Iris pigment epithelial cell (primary cell): ENCODE data around the gene SYT17.

Experiments
- DNase-seq: peaks from one replicate; pipeline ENCODE4 v3.0.0-alpha.2; 2011; ENCODE audit warnings: low read depth

The SYT17 gene

DNA sequence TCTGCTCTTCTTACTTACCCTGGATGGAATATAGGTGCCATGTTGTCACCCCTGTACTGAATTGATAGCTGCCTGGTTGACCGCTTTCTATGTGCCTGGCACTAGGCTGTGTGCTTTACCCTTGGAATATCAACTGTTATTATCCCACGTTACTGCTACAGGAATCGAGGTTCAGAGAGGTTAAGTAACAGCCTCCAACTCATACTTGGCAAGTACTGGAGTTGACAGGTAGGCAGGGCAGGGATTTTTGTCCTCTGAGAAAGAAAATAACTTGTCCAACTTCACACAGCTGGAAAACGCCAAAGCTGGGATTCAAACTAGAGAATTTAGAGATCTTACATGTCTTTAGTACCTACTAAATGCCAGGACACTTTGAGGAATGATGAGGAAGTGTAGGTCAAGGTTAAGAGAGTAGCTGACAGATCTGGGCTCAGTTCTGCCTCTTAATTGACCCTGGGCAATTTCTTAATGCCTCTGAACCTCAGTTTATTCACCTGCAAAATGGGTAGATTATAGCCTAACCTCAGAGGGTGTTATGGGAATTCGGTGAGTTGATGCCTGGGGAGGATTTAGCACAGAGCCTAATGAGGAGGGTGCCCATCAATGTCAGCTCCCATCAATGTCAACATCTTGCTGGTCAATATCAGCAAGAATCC lies 28.5 kb upstream of the SYT17 start:
- DNase-seq = no peak

DNA sequence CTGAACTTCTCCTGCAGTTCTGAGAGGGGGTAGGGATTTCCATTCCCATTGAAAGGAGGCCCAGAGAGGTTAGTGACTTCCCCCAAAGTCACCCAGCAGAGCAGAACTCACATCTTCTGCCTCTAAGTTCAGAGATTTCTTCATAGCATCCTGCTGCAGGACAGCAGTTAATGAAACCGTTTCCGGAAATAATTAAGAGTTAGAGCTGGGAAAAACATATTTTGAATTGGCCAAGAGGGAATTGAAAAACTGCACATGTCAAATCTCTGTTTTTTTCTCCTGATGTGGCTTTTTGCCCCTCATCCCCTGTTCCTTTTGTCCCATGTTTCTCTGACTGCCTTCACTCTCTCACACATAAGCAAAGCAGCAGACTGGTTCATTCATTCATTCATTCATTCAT lies 27.6 kb upstream of the SYT17 start:
- DNase-seq = no peak

DNA sequence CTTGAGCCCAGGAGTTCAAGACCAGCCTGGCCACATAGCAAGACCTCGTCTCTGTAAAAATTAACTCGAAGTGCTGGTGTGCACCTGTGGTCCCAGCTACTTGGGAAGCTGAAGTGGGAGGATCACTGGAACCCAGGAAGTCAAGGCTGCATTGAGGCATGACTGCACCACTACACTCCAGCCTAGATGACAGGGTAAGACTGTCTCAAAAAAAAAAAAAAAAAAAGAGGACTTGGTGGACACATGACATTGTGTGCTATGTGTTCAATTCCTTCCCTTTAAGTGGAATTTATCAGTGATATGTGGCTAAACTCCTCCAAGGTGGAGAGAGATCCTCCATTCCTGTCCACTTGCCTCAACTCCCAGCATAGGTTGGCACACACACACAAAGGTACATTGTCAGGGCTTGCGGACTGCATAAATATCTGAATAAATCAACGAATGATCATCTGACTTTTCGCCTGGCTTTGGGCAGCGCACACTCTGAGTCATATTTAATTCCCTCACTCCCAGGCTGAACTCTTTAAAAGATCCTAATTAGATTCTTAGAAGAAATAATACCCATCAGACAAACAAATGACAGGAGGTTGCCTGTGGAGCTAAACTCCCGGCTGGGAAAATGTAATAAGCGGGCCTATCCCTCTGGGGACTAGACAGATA lies 25.0 kb upstream of the SYT17 start:
- DNase-seq = no peak

DNA sequence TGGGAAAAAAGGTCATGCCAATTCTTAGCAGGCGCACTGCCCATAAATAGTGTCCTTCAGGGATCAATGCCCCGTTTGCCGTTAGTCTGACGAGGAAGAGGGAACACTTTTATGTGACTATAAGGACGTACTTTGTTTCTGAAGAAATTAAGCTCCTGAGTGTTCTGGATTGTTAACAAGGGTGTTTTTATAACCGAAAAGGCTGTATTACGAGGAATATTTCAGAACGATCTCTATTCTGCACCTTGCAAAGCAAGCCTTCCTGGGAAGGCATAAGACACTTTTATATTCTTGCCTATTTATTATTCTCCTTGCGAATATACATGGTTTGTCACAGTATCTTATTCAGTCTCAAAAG lies 24.5 kb upstream of the SYT17 start:
- no peak for DNase-seq

DNA sequence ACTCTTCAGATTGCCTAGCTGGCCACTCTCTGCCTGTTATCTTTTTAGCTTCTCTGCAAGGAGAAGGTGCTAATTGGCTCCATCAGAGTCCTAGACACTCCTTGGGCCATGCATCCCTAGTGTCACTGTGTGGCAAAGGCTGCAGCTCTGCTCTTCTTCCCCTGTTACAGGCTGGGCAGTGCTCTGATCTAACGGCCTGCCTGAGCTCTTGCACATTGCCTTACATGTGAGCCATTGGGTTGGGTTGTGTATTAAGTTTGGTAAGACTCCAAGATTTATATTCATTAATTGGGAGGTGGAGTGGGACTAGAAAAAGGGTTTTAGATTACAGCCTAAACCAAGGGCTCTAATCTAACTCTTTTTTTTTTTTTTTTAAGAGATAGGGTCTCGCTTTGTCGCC lies 23.0 kb upstream of the SYT17 start:
- DNase-seq = no peak

DNA sequence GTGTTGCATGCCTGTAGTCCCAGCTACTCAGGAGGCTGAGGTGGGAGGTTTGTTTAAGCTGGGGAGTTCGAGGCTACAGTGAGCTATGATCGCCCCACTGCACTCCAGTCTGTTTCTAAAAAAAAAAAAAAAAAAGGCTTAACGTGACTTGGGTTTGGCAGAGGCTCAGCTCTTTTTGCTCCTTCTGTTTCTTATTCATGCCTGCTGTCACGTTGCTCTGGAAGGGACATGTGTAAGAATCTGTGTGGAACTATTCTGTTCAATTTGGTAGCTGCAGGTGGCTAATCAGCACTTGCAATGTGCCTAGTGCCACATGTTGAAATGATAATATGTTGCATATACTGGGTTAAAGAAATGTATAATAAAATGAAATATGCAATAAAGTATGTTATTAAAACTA lies 20.9 kb upstream of the SYT17 start:
- DNase-seq = no peak

DNA sequence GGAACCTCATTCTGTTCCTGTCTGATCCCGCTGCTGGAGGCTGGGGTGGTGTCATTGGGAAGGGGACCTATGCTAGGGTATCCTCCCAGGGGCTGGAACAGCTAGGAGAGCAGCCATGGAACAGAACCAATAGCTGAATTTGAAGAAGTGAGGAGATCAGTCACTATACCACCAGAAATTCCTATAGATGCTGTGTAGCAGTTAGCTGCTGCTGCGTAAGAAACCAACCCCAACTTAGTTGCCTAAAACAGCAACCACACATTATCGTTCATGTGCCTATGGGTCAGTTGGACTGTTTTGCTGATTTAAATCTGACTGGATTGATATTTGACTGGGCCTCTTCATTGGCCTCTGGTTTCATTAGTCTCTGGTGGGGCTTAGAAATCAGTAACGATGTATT lies 20.4 kb upstream of the SYT17 start:
- no peak for DNase-seq

DNA sequence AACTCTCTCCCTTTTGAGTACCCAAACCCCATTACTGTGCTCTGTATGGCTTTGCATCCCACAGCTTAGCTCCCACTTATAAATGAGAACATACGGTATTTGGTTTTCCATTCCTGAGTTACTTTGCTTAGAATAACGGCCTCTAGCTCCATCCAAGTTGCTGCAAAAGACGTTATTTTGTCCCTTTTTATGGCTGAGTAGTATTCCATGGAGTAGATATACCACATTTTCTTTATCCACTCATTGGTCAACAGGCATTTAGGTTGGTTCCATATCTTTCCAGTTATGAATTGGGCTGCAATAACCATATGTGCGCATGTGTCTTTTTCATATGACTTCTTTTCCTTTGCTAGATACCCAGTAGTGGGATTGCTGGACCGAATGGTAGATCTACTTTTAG lies 19.9 kb upstream of the SYT17 start:
- DNase-seq = no peak

DNA sequence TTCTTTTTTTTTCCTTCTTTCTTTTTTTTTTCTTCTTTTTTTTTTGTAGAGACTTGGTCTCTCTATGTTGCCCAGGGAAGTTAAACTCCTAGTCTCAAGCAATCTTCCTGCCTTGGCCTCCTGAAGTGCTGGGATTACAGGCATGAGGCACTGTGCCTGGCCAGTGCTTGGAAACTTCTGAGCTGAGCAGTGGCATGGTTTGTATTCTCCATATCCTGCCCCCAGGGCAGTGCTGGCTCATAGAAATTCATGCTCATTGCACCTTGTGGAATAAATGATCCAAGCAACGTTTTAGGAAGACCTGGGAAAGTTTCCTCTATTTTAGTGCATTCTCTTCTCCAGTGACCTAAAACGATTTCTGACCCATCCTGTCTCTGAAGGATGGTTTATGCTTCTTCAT lies 16.7 kb upstream of the SYT17 start:
- DNase-seq = no peak

DNA sequence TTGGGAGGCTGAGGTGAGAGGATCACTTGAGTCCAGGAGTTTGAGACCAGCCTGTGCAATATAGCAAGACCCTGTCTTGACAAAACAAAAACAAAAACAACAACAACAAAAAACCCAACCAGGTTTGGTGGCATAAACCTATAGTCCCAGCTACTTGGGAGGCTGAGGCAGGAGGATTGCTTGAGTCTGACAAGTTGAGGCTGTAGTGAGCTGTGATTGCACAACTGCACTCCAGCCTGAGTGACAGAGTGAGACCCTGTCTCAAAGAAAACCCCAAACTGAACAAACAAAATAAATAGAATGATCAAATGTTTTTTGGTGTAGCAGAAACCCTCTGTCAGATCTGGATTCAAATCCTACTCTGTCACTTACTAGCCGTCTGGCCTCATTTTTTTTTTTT lies 16.0 kb upstream of the SYT17 start:
- no peak for DNase-seq

DNA sequence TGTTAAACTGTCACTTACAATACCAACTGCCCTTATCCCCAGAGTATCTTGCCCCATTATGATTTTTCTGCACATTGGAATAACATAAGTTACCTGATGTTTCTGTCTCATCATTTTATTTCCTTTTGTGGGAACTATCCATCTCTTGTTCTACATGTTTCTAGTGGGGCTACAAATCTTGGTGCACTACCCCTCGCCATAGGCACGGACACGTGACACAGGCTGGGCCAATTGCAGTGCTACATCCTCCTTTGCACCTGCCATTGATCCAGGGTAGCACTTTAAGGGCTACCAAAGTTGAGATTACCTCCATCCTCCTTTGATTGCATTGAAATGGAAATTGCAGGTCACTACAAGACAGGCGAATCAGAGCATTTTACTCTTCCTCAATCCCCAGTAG lies 14.2 kb upstream of the SYT17 start:
- DNase-seq = no peak

DNA sequence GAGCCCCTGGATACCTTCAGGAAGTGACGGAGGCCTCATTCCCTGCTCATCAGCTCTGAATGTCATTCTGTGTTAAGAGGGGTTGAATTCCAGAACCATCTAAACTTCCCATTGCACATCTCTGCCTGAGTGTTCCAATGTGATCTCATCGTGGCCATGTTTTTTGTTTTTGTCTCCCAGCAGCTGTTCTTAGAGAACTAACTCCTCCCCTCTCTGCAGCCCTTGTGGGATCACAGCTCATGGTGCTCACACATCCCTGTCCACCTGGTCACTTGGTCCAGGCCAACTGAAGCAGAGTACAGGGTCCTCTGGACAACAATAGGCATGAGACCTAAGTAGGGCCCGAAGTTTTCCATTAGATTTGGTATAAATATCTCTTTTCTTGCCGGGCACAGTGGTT lies 6.0 kb upstream of the SYT17 start:
- DNase-seq = peak; percentile 25

DNA sequence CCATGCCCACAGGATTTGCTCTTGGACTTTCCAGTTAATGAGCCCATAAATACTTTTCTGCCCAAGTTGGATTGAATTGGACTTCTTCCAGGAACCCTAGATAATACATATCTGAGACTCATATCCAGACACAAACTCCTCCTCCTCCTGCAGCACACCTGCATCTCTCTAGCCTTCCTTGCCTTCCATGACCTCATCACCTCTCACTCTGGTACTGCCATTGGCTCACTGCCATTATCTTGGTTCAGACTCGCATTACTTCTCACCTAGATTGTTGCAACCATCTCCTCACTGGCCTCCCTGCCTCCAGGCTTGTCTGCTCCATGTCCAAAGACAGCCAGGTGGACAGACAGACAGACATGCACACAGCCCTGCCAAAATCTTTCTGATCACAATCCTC lies 4.8 kb upstream of the SYT17 start:
- DNase-seq = no peak

DNA sequence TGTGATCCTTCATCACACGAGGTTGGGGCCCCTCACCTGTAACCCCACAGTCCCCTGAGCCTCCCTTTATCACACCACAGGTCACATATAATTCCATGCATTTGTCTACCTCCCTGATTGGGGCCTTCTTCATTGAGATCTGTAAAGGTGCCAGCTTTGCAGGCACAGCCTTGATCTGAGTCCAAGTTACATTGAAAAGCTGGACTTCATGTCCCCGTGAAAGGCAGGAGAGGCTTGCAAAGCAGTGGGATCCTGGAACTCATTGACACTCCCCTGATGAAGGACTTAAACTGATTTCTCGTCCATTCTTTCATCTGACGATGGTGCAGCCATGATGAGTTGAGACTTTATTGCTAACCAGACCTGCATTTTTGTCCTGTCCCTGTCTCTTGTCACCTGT lies 3.8 kb upstream of the SYT17 start:
- no peak for DNase-seq

DNA sequence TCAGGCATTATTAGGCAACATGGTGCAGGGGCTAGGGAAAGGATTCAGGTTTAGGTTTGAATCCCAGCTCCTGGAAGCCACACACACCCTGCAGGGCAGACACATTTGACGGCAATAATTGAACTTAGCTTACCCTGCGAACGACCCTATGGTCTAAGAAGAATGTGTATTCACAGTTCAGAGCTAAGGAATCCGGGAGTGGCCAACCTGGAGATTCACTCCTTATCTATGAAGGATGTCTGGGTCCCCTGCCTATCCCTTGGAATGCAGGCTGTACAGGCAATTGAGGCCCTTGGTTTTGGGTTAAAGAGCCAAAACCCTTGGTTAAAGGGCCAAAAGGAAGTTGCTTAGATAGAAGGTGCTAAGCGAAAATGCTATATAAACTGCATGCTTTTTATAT lies 2.9 kb upstream of the SYT17 start:
- DNase-seq = peak; percentile 35

DNA sequence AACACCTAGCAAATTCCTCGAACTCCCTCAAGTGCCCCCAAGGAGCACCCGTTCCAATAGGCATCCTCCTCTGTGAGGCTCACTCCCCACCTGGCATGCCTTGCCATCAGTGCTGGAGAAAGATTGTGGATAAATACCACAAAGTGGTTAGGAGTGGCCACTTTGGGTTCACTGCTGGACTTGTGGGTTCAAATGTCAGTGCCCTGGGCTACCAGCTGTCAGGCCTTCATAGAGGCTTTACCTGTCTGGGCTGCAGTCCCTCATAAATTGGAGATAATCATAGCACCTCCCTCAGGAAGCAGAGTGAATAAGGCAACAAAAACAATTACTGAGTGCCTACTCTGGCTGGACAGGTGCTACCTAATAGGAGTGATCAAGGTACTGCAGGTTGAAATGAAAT lies 1.5 kb upstream of the SYT17 start:
- DNase-seq = no peak

DNA sequence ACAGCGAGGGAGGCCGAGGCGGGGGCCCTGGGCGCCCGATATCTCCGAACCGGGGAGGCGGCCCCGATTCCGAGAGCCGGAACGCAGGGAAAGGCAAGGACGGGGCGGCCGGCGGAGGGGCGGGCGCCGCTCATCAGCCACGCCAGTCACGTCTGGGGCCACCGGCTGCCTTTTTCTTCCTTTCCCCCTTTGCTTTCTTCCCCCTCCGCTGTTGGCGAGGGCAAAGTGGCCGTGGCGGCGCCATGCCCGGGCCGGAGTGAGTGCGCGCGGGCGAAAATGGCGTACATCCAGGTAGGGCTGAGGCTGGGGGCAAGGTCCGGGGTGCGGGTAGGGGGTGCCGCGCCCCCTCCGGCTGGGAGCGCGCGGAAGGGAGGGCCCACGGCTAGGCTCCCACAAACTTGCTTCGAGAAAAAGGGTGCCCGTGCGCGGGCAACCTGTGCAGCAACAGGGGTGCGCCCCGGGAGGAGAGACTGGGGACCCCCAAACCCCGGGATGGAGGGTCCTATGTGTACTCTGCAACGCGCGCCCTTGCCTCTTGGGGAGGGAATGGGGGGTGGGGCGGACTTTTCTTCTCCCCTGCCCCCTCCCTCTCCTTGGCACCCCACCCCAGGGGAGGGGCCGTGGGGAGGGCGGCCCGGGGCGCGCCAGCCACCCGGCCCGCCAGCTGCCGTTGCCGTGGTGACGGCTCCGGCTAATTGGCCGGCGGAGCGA lies 486 bp downstream of the SYT17 start:
- no peak for DNase-seq

DNA sequence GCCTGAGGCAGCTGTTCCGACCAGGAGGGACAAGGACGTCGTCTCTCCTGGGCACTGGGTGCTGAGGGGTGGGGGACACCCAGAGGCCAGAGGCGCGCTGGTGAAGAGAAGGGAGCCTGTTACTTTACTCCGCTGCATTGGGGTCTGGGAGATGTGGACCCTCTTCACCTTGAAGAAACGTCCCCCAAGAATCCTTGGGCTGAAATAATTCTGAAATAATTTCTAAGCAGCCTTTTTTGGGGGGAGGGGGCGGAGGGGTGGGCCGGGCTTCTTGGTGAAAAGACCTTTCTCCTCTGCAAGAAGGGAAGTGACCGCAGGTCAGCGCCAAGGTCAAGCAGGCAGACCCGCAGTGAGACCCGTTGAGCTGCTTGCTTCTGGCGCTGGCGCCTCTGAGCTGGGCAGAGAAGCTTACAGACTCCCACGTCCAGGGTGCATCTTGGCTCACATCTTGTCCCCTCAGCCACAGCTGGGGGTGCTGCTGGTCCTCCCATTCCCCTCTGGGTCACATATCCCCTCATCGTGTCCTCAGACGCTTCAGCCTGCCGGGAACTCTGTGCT lies 1.1 kb downstream of the SYT17 start:
- DNase-seq = no peak

DNA sequence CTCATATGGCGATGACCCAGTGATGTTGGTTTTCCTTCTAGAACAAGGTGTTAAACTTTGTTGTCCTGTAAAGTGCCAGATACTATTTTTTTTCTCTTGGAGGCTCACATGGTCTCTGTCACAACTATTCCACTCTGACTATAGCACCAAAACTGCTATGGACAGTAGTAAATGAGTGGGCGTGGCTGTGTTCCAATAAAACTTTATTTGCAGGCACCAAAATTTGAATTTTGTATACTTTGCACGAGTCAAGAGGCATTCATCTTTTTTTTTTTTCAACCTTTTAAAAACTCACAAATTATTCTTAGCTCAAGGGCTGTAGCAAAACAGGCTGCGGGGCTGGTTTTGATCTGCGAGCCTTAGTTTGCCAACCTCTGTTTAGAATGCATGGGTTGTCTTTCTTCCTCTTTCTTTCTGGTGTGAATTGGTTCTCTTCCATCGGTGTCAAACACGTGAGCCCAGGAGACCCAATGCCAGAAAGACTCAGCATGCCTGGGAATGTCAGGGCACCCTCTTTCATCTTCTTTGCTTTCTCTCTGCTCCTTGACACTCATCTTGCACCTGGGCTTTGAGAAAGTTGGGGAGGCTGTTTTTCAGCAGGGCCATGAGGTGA lies 2.1 kb downstream of the SYT17 start:
- DNase-seq = no peak

DNA sequence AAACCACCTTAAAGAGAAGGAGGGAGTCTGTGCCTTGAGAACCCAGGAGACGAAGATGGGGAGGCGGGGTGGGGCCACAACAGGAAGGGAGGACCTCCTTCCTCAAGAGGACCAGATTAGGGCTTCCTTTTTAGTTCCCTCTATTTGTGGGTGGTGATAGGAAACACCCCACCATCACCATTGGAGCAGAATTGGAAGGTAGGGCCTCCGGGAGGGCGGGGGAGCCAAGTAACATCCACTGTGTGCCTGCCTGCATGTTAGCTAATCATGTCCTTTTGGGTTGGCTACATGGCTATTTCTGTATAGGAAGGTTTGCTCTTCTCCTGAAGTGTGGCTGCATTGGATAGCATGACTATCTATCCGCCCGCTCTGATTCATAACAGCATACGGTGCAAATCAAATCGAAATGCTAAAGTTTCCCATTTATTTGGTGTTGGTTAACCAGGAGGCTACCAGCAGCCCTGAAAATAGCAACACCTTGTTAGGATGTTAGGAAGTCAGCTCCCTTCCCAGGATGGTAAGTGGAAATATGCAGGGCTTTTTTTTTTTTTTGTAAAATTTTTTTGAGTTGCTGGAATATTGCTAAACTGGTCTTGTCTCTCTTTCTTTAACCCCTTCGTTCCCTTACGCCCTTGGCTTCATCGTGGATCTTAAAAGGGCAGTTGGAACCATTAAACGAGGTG lies 4.2 kb downstream of the SYT17 start:
- no peak for DNase-seq

DNA sequence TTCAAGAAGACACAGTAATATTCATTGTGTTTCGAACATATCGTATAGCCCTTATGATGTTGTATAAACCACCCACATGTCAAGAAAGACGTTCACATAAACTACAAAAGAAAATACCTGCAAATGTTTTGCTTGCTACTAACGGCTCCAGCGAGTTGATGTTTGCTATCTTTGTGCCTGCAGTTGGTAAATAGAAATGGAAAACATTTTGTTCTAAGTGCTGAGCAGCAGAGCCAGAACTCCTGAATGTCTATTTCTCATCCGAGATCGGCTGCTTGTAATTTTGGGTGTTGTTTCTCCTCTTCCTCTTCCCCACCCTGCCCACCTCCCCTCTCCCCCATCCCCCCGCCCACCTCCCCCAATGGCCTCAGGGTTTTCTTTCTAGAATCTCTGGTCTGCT lies 5.0 kb downstream of the SYT17 start:
- DNase-seq = no peak

DNA sequence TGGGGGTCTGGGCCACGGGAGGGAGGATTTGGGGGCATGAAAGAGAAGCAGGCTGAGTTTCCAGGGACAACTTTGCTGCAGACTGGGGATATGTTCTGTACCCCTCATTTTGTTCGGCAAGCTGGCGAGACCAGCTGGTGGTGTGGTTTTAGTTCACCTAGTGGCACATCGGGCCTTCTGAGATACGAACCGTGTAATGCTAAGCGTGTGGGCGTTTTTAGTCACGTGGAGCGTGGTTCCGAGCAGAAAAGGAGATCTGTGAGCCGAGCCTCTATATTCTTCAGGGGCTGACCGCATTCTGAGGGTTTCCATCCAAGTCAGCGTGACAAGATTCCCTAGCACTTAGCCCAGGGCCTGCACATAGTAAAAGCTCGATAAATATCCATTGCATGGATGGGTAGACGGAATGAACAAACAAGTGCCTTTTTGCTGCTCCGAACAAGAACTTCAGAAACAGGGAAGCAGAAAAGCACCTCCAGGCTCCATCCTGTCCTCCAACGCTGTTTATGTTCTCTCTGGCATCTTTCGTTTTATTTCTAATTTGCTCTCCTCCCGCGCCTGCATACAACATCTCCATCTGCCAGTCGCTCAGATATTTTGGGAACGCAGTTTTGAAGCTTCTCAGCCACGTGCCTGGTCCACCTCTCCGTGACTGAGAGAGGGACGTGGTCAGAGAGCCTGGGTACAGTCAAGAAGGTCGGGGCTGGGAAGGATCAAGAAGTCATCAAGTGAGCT lies 5.8 kb downstream of the SYT17 start:
- no peak for DNase-seq
